ENCODE results near the gene IFIT3.

The IFIT3 gene

GRCh38 chr10:89304446-89304845 is 23.4 kb upstream of the IFIT3 start:
- H3K79me2 ChIP-seq (ENCODE audit: low read length), result no peaks in the 10 kb centered on the region

GRCh38 chr10:89304925-89305324 is 22.9 kb upstream of the IFIT3 start:
- H4K20me1 ChIP-seq (ENCODE audit: insufficient read depth, low read length), result no peaks in the 10 kb centered on the region
- no peak overlapping the region for H3K4me3 ChIP-seq (ENCODE audit: low read length)
- no peak for TF ChIP-seq CTCF (IDR thresholded peaks at IDR 0.05; ENCODE audit: low read depth, low read length)
- TF ChIP-seq EZH2phosphoT487 (IDR thresholded peaks at IDR 0.05; ENCODE audit: low read depth), result no peak
- peaks cover 18% of the 10 kb centered on the region for H3K4me1 ChIP-seq (ENCODE audit: low read length)
- no peaks in the 10 kb centered on the region for H3K79me2 ChIP-seq (ENCODE audit: low read length)
- H2AFZ ChIP-seq (ENCODE audit: low read depth, low read length), result no peak overlapping the region
- no peaks in the 10 kb centered on the region for H3K9me3 ChIP-seq (ENCODE audit: insufficient read depth, low read length)
- H3K27me3 ChIP-seq (ENCODE audit: low read depth, low read length), result no peaks in the 10 kb centered on the region
- no peak overlapping the region for H3K27ac ChIP-seq (ENCODE audit: low read length)
- no peak overlapping the region for H3K4me2 ChIP-seq (ENCODE audit: low read length)
- no peaks in the 10 kb centered on the region for H3K36me3 ChIP-seq (replicated peaks; ENCODE audit: low read depth, low read length)
- H3K9ac ChIP-seq (ENCODE audit: low read length), result no peak overlapping the region

More at GRCh38 chr10:89304446-89304845, 23.4 kb upstream of the IFIT3 start:
- no peak overlapping the region for H3K9ac ChIP-seq (ENCODE audit: low read length)
- TF ChIP-seq CTCF (IDR thresholded peaks at IDR 0.05; ENCODE audit: low read depth, low read length), result no peak
- TF ChIP-seq EZH2phosphoT487 (IDR thresholded peaks at IDR 0.05; ENCODE audit: low read depth), result no peak
- no peaks in the 10 kb centered on the region for H4K20me1 ChIP-seq (ENCODE audit: insufficient read depth, low read length)
- H3K9me3 ChIP-seq (ENCODE audit: insufficient read depth, low read length), result no peaks in the 10 kb centered on the region
- H3K4me1 ChIP-seq (ENCODE audit: low read length), result peaks cover 18% of the 10 kb centered on the region
- H3K36me3 ChIP-seq (replicated peaks; ENCODE audit: low read depth, low read length), result no peaks in the 10 kb centered on the region
- no peak overlapping the region for H3K4me3 ChIP-seq (ENCODE audit: low read length)
- no peak overlapping the region for H3K27ac ChIP-seq (ENCODE audit: low read length)
- no peak overlapping the region for H2AFZ ChIP-seq (ENCODE audit: low read depth, low read length)
- H3K27me3 ChIP-seq (ENCODE audit: low read depth, low read length), result no peaks in the 10 kb centered on the region
- H3K4me2 ChIP-seq (ENCODE audit: low read length), result no peak overlapping the region

GRCh38 chr10:89305766-89306433 is 21.9 kb upstream of the IFIT3 start:
- Histone ChIP-seq H4K20me1 (ENCODE audit: insufficient read depth, low read length) (no peaks in the 10 kb centered on the region), H3K79me2 (ENCODE audit: low read length) (no peaks in the 10 kb centered on the region), H3K4me2 (ENCODE audit: low read length) (no peak overlapping the region), H2AFZ (ENCODE audit: low read depth, low read length) (no peak overlapping the region), H3K27me3 (ENCODE audit: low read depth, low read length) (no peaks in the 10 kb centered on the region), H3K27ac (ENCODE audit: low read length) (no peak overlapping the region), H3K9me3 (ENCODE audit: insufficient read depth, low read length) (no peaks in the 10 kb centered on the region), H3K36me3 (replicated peaks; ENCODE audit: low read depth, low read length) (no peaks in the 10 kb centered on the region), H3K9ac (ENCODE audit: low read length) (no peak overlapping the region), H3K4me1 (ENCODE audit: low read length) (peaks cover 16% of the 10 kb centered on the region), H3K4me3 (ENCODE audit: low read length) (no peak overlapping the region)
- TF ChIP-seq EZH2phosphoT487 (IDR thresholded peaks at IDR 0.05; ENCODE audit: low read depth) (no peak), CTCF (IDR thresholded peaks at IDR 0.05; ENCODE audit: low read depth, low read length) (no peak)

GRCh38 chr10:89306434-89307268 is 21.1 kb upstream of the IFIT3 start:
- no peaks in the 10 kb centered on the region for H3K79me2 ChIP-seq (ENCODE audit: low read length)
- no peak overlapping the region for H3K4me3 ChIP-seq (ENCODE audit: low read length)
- H4K20me1 ChIP-seq (ENCODE audit: insufficient read depth, low read length), result no peaks in the 10 kb centered on the region
- H2AFZ ChIP-seq (ENCODE audit: low read depth, low read length), result no peak overlapping the region
- no peaks in the 10 kb centered on the region for H3K27me3 ChIP-seq (ENCODE audit: low read depth, low read length)
- no peak overlapping the region for H3K9ac ChIP-seq (ENCODE audit: low read length)
- no peak overlapping the region for H3K27ac ChIP-seq (ENCODE audit: low read length)
- H3K4me1 ChIP-seq (ENCODE audit: low read length), result peaks cover 9% of the 10 kb centered on the region
- no peak overlapping the region for H3K4me2 ChIP-seq (ENCODE audit: low read length)
- no peak for TF ChIP-seq CTCF (IDR thresholded peaks at IDR 0.05; ENCODE audit: low read depth, low read length)
- no peak for TF ChIP-seq EZH2phosphoT487 (IDR thresholded peaks at IDR 0.05; ENCODE audit: low read depth)
- no peaks in the 10 kb centered on the region for H3K9me3 ChIP-seq (ENCODE audit: insufficient read depth, low read length)
- H3K36me3 ChIP-seq (replicated peaks; ENCODE audit: low read depth, low read length), result no peaks in the 10 kb centered on the region
